AG04449 (cell line): ENCODE data around the gene BIN1.

Experiments used
- CTCF ChIA-PET: fragments of 350-600 bp; formaldehyde crosslinking; extraction: SDS; loops from one replicate; lab custom pipeline; 2021; ENCODE audit warnings: antibody characterized with exemption; lab: Yijun Ruan, JAX
- POLR2A ChIA-PET: fragments of 400-600, 350-600 bp; formaldehyde crosslinking; extraction: SDS; loops from one replicate; lab custom pipeline; 2020; ENCODE audit warnings: antibody characterized with exemption, inconsistent platforms; lab: Yijun Ruan, JAX
- DNase-seq: peaks from one replicate; pipeline ENCODE4 v3.0.0-alpha.2; 2010; ENCODE audit warnings: low read depth, low spot score
- H3K4me3 ChIP-seq: 2 replicates; pipeline ENCODE4 v1.5.1; 2011; ENCODE audit warnings: low read depth, mild to moderate bottlenecking, control low read depth, low read length
- CTCF ChIP-seq: IDR thresholded peaks from one replicate; pipeline ENCODE4 v1.5.1; 2011; ENCODE audit warnings: mild to moderate bottlenecking, moderate library complexity, low read length, control low read depth, inconsistent platforms; ENCODE audit not compliant: insufficient read depth; ENCODE audit errors: missing control alignments

Gene BIN1

GRCh38 chr2:127150996-127151395, 44.0 kb upstream of the BIN1 start:
- ChIA-PET POLR2A (no interaction called here), CTCF (interaction anchor here (0.9 to 1.2 kb wide), 2 partner anchors 26 to 57 kb away, joined by 3 to 4 read pairs; no protein-coding TSS in a partner anchor)
- DNase-seq, result no peak
- no peak overlapping the region for H3K4me3 ChIP-seq
- TF ChIP-seq CTCF, result no peak

- POLR2A ChIA-PET, result interaction anchor here (1.0 kb wide), 1 partner anchor 42 kb away, joined by 5 read pairs; the partner anchor contains the start of gene BIN1
- TF ChIP-seq CTCF, result no peak
Observed at GRCh38 chr2:127149384-127149783, 42.4 kb upstream of the BIN1 start.

GRCh38 chr2:127146820-127147502, 40.0 kb upstream of the BIN1 start:
- no peak for DNase-seq
- H3K4me3 ChIP-seq, result no peak overlapping the region
- CTCF ChIA-PET, result interaction anchor here (0.6 to 1.7 kb wide), 8 partner anchors 9 to 82 kb away, joined by 3 to 4 read pairs (median 3); no protein-coding TSS in a partner anchor
- TF ChIP-seq CTCF, result no peak
- POLR2A ChIA-PET, result no interaction called here

More at GRCh38 chr2:127149384-127149783, 42.4 kb upstream of the BIN1 start:
- DNase-seq, result peak; percentile 90
- H3K4me3 ChIP-seq, result no peak overlapping the region
- CTCF ChIA-PET, result no interaction called here

GRCh38 chr2:127146071-127146725, 39.2 kb upstream of the BIN1 start:
- no peak overlapping the region for H3K4me3 ChIP-seq
- CTCF ChIA-PET, result interaction anchor here (0.7 to 1.7 kb wide), 10 partner anchors 8 to 78 kb away, joined by 3 to 6 read pairs (median 4); no protein-coding TSS in a partner anchor

GRCh38 chr2:127145280-127145895, 38.4 kb upstream of the BIN1 start:
- POLR2A ChIA-PET, result no interaction called here
- CTCF ChIA-PET, result interaction anchor here (0.7 to 1.3 kb wide), 8 partner anchors 8 to 60 kb away, joined by 3 to 6 read pairs (median 3); no protein-coding TSS in a partner anchor

More at GRCh38 chr2:127146071-127146725, 39.2 kb upstream of the BIN1 start:
- POLR2A ChIA-PET, result no interaction called here
- no peak for TF ChIP-seq CTCF
- DNase-seq, result no peak

More at GRCh38 chr2:127145280-127145895, 38.4 kb upstream of the BIN1 start:
- DNase-seq, result no peak
- H3K4me3 ChIP-seq, result no peak overlapping the region
- TF ChIP-seq CTCF, result no peak
